Activated gamma-delta T cell (primary cell): ENCODE data around the gene HAPLN3.

Experiments used
- DNase-seq: peaks from one replicate; lab custom pipeline; 2025; lab: John Stamatoyannopoulos, UW

HAPLN3 gene

GRCh38 chr15:88909956-88910831 lies 14.8 kb upstream of the HAPLN3 start:
- no peak for DNase-seq

- DNase-seq, result no peak
These were observed 13.6 kb upstream of the HAPLN3 start for GRCh38 chr15:88908697-88909621.

GRCh38 chr15:88908123-88908522 lies 12.8 kb upstream of the HAPLN3 start:
- no peak for DNase-seq

- DNase-seq, result no peak
These were observed 11.8 kb upstream of the HAPLN3 start for GRCh38 chr15:88907111-88907510.

- DNase-seq, result no peak
These were observed 11.2 kb upstream of the HAPLN3 start for GRCh38 chr15:88906551-88906950.

- no peak for DNase-seq
These were observed 10.8 kb upstream of the HAPLN3 start for GRCh38 chr15:88906130-88906529.

GRCh38 chr15:88905576-88905975 lies 10.2 kb upstream of the HAPLN3 start:
- no peak for DNase-seq

GRCh38 chr15:88904624-88905327 lies 9.4 kb upstream of the HAPLN3 start:
- no peak for DNase-seq

GRCh38 chr15:88904257-88904623 lies 8.9 kb upstream of the HAPLN3 start:
- DNase-seq, result no peak

- DNase-seq, result no peak
These were observed 7.5 kb upstream of the HAPLN3 start for GRCh38 chr15:88902846-88903245.

GRCh38 chr15:88902221-88902835 lies 7.0 kb upstream of the HAPLN3 start:
- DNase-seq, result no peak

- no peak for DNase-seq
These were observed 6.3 kb upstream of the HAPLN3 start for GRCh38 chr15:88901508-88902220.

- no peak for DNase-seq
These were observed 5.7 kb upstream of the HAPLN3 start for GRCh38 chr15:88900982-88901418.

- DNase-seq, result no peak
These were observed 5.1 kb upstream of the HAPLN3 start for GRCh38 chr15:88900309-88900981.

GRCh38 chr15:88899251-88899650 lies 3.9 kb upstream of the HAPLN3 start:
- DNase-seq, result no peak

- no peak for DNase-seq
These were observed 3.4 kb upstream of the HAPLN3 start for GRCh38 chr15:88898736-88899135.

- no peak for DNase-seq
These were observed 2.3 kb upstream of the HAPLN3 start for GRCh38 chr15:88897456-88898194.

- DNase-seq, result no peak
These were observed 1.8 kb upstream of the HAPLN3 start for GRCh38 chr15:88897142-88897455.

GRCh38 chr15:88896333-88897033 lies 1.1 kb upstream of the HAPLN3 start:
- no peak for DNase-seq
